ENCODE data around the gene DLGAP4. TPM values are rescaled to one million over a fixed set of nuclear protein-coding genes. Genes with fewer than 3 reads are reported as not detected.

Gene DLGAP4
- total and polyA plus RNA-seq, 2 of the 13 experiments (the other 11 are each of a cell fraction or from before 2014, with no cell fraction given): 15.2 to 26.7 TPM

DNA sequence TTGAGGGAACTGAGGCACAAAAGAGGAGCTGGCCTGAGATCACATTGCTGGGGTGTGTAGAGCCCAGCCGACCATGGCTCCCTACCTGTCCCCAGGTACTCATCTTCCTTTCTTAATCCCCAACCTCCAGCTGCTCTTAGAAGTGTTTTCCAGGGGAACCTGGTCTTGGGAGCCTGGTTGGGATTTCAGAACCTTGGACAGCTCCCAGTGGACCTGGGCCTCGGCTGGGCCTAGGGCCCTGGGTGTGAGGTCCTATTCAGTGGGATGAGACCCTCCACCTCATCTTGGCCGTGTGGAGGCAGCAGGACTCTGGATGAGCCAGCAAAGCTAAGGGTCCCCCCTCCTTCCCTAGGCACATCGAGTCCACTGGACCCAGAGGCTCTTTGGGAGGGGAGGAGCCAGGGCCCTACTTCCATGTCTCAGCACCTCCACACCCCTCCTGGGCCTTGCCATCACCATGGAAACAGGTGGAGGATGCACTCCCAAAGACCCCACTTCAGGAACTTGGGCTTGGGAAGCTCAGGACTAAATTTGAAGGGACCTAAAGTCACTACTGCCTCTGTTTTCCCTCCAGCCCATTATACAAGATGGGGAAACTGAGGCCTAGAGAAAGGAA lies 38.5 kb downstream of the DLGAP4 start (continued):
- TF ChIP-seq SRF (IDR thresholded peaks at IDR 0.05; ENCODE audit: low read depth, low read length) (no peak), ZSCAN29 (CRISPR knock-in tag; conservative IDR thresholded peaks at IDR 0.05) (no peak), CENPT (CRISPR knock-in tag; IDR thresholded peaks at IDR 0.05; ENCODE audit: low read depth) (0 out of 2 replicates have a peak, but pooled peaks have one; percentile 35), POGZ (CRISPR knock-in tag; IDR thresholded peaks at IDR 0.05) (no peak), ZSCAN20 (CRISPR knock-in tag; IDR thresholded peaks at IDR 0.05; ENCODE audit: borderline replicate concordance) (peak; percentile 85), CEBPG (CRISPR knock-in tag; IDR thresholded peaks at IDR 0.05) (0 out of 2 replicates have a peak, but pooled peaks have one; percentile 21), RNF2 (conservative IDR thresholded peaks at IDR 0.05; ENCODE audit: low read depth) (no peak), SATB2 (CRISPR knock-in tag; IDR thresholded peaks at IDR 0.05) (peak; percentile 95)
- TF ChIP-seq, protein P1, sequence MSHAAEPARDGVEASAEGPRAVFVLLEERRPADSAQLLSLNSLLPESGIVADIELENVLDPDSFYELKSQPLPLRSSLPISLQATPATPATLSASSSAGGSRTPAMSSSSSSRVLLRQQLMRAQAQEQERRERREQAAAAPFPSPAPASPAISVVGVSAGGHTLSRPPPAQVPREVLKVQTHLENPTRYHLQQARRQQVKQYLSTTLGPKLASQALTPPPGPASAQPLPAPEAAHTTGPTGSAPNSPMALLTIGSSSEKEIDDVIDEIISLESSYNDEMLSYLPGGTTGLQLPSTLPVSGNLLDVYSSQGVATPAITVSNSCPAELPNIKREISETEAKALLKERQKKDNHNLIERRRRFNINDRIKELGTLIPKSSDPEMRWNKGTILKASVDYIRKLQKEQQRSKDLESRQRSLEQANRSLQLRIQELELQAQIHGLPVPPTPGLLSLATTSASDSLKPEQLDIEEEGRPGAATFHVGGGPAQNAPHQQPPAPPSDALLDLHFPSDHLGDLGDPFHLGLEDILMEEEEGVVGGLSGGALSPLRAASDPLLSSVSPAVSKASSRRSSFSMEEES (CRISPR knock-in tag; IDR thresholded peaks at IDR 0.05): peak; percentile 90
- TF ChIP-seq, protein P2, sequence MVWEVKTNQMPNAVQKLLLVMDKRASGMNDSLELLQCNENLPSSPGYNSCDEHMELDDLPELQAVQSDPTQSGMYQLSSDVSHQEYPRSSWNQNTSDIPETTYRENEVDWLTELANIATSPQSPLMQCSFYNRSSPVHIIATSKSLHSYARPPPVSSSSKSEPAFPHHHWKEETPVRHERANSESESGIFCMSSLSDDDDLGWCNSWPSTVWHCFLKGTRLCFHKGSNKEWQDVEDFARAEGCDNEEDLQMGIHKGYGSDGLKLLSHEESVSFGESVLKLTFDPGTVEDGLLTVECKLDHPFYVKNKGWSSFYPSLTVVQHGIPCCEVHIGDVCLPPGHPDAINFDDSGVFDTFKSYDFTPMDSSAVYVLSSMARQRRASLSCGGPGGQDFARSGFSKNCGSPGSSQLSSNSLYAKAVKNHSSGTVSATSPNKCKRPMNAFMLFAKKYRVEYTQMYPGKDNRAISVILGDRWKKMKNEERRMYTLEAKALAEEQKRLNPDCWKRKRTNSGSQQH (CRISPR knock-in tag; IDR thresholded peaks at IDR 0.05; ENCODE audit: low read depth): peak; percentile 85; the same call in 1 of the 2 replicates
- TF ChIP-seq, protein P3, sequence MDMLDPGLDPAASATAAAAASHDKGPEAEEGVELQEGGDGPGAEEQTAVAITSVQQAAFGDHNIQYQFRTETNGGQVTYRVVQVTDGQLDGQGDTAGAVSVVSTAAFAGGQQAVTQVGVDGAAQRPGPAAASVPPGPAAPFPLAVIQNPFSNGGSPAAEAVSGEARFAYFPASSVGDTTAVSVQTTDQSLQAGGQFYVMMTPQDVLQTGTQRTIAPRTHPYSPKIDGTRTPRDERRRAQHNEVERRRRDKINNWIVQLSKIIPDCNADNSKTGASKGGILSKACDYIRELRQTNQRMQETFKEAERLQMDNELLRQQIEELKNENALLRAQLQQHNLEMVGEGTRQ (IDR thresholded peaks at IDR 0.05; ENCODE audit: low read depth, low read length): no peak
- TF ChIP-seq, protein P3 (CRISPR knock-in tag; IDR thresholded peaks at IDR 0.05; ENCODE audit: borderline replicate concordance): no peak
- TF ChIP-seq, protein P4, sequence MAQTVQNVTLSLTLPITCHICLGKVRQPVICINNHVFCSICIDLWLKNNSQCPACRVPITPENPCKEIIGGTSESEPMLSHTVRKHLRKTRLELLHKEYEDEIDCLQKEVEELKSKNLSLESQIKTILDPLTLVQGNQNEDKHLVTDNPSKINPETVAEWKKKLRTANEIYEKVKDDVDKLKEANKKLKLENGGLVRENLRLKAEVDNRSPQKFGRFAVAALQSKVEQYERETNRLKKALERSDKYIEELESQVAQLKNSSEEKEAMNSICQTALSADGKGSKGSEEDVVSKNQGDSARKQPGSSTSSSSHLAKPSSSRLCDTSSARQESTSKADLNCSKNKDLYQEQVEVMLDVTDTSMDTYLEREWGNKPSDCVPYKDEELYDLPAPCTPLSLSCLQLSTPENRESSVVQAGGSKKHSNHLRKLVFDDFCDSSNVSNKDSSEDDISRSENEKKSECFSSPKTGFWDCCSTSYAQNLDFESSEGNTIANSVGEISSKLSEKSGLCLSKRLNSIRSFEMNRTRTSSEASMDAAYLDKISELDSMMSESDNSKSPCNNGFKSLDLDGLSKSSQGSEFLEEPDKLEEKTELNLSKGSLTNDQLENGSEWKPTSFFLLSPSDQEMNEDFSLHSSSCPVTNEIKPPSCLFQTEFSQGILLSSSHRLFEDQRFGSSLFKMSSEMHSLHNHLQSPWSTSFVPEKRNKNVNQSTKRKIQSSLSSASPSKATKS (CRISPR knock-in tag; IDR thresholded peaks at IDR 0.05): 0 out of 2 replicates have a peak, but pooled peaks have one; percentile 41
- TF ChIP-seq, protein P5, sequence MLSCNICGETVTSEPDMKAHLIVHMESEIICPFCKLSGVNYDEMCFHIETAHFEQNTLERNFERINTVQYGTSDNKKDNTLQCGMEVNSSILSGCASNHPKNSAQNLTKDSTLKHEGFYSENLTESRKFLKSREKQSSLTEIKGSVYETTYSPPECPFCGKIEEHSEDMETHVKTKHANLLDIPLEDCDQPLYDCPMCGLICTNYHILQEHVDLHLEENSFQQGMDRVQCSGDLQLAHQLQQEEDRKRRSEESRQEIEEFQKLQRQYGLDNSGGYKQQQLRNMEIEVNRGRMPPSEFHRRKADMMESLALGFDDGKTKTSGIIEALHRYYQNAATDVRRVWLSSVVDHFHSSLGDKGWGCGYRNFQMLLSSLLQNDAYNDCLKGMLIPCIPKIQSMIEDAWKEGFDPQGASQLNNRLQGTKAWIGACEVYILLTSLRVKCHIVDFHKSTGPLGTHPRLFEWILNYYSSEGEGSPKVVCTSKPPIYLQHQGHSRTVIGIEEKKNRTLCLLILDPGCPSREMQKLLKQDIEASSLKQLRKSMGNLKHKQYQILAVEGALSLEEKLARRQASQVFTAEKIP (CRISPR knock-in tag; IDR thresholded peaks at IDR 0.05; ENCODE audit: borderline replicate concordance): no peak
- TF ChIP-seq, protein P6, sequence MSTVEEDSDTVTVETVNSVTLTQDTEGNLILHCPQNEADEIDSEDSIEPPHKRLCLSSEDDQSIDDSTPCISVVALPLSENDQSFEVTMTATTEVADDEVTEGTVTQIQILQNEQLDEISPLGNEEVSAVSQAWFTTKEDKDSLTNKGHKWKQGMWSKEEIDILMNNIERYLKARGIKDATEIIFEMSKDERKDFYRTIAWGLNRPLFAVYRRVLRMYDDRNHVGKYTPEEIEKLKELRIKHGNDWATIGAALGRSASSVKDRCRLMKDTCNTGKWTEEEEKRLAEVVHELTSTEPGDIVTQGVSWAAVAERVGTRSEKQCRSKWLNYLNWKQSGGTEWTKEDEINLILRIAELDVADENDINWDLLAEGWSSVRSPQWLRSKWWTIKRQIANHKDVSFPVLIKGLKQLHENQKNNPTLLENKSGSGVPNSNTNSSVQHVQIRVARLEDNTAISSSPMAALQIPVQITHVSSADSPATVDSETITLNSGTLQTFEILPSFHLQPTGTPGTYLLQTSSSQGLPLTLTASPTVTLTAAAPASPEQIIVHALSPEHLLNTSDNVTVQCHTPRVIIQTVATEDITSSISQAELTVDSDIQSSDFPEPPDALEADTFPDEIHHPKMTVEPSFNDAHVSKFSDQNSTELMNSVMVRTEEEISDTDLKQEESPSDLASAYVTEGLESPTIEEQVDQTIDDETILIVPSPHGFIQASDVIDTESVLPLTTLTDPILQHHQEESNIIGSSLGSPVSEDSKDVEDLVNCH (CRISPR knock-in tag; IDR thresholded peaks at IDR 0.05): no peak
- TF ChIP-seq, protein P7, sequence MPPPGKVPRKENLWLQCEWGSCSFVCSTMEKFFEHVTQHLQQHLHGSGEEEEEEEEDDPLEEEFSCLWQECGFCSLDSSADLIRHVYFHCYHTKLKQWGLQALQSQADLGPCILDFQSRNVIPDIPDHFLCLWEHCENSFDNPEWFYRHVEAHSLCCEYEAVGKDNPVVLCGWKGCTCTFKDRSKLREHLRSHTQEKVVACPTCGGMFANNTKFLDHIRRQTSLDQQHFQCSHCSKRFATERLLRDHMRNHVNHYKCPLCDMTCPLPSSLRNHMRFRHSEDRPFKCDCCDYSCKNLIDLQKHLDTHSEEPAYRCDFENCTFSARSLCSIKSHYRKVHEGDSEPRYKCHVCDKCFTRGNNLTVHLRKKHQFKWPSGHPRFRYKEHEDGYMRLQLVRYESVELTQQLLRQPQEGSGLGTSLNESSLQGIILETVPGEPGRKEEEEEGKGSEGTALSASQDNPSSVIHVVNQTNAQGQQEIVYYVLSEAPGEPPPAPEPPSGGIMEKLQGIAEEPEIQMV (CRISPR knock-in tag; IDR thresholded peaks at IDR 0.05; ENCODE audit: low read depth): no peak

Data from HepG2 (cell line).